GM10248 (cell line): ENCODE results near the gene PPP6R3.

Source experiments
- CTCF ChIA-PET: fragments of 300-600 bp; sonication (Branson Sonifier 250); formaldehyde crosslinking; extraction: SDS; loops from one replicate; lab custom pipeline; 2021; ENCODE audit warnings: antibody characterized with exemption; lab: Yijun Ruan, JAX
- POLR2A ChIA-PET: fragments of 350-650 bp; sonication (Branson Sonifier 250); formaldehyde crosslinking; extraction: SDS; loops from one replicate; lab custom pipeline; 2020; ENCODE audit warnings: antibody characterized with exemption; lab: Yijun Ruan, JAX
- DNase-seq: peaks from one replicate; pipeline ENCODE4 v3.0.0; 2012; ENCODE audit errors: extremely low spot score
- CTCF ChIP-seq: IDR thresholded peaks from 2 replicates; pipeline ENCODE4 v1.5.1; 2012; ENCODE audit warnings: mild to moderate bottlenecking, low read depth; ENCODE audit errors: extremely low read depth, missing control alignments, control extremely low read depth

The PPP6R3 gene

GRCh38 chr11:68439355-68440065 is 21.0 kb upstream of the PPP6R3 start:
- CTCF ChIA-PET, result interaction anchor here (1.1 to 1.5 kb wide), 3 partner anchors 16 to 230 kb away, joined by 3 read pairs; no protein-coding TSS in a partner anchor
- DNase-seq, result no peak
- TF ChIP-seq CTCF, result no peak
- POLR2A ChIA-PET, result no interaction called here

- no peak for TF ChIP-seq CTCF
- CTCF ChIA-PET, result interaction anchor here (1.3 kb wide), 1 partner anchor 15 kb away, joined by 3 read pairs; no protein-coding TSS in a partner anchor
- DNase-seq, result no peak
- POLR2A ChIA-PET, result no interaction called here
Observed at GRCh38 chr11:68440224-68440623, 20.3 kb upstream of the PPP6R3 start.

GRCh38 chr11:68441466-68442230 is 18.9 kb upstream of the PPP6R3 start:
- ChIA-PET POLR2A (no interaction called here), CTCF (interaction anchor here (1.0 to 1.5 kb wide), 2 partner anchors 37 to 175 kb away, joined by 3 read pairs; no protein-coding TSS in a partner anchor)
- no peak for DNase-seq
- TF ChIP-seq CTCF, result no peak

- CTCF ChIA-PET, result interaction anchor here (1.5 kb wide), 1 partner anchor 176 kb away, joined by 3 read pairs; no protein-coding TSS in a partner anchor
Observed at GRCh38 chr11:68442433-68442832, 18.1 kb upstream of the PPP6R3 start.

GRCh38 chr11:68444566-68444965 is 16.0 kb upstream of the PPP6R3 start:
- ChIA-PET CTCF (no interaction called here), POLR2A (no interaction called here)
- no peak for TF ChIP-seq CTCF
- DNase-seq, result no peak

More at GRCh38 chr11:68442433-68442832, 18.1 kb upstream of the PPP6R3 start:
- no peak for TF ChIP-seq CTCF
- POLR2A ChIA-PET, result no interaction called here
- no peak for DNase-seq

- ChIA-PET POLR2A (interaction anchor here (0.6 kb wide), 1 partner anchor 129 kb away, joined by 3 read pairs; no protein-coding TSS in a partner anchor), CTCF (no interaction called here)
- DNase-seq, result no peak
- no peak for TF ChIP-seq CTCF
Observed at GRCh38 chr11:68445531-68446035, 15.0 kb upstream of the PPP6R3 start.
